ENCODE results near the gene RASAL1.

- TF ChIP-seq EZH2 (IDR thresholded peaks at IDR 0.05; ENCODE audit: insufficient read depth, poor library complexity, severe bottlenecking) (no peak), EZH2phosphoT487 (IDR thresholded peaks at IDR 0.05; ENCODE audit: insufficient read depth, low read depth) (no peak)
Observed at GRCh38 chr12:113108308-113108707, 27.3 kb downstream of the RASAL1 start.
